HT-29 (cell line): ENCODE results near the gene SAP30BP. TPM values are rescaled to one million over a fixed set of nuclear protein-coding genes. Genes with fewer than 3 reads are reported as not detected.

Experiments
- DNase-seq: peaks from one replicate; pipeline ENCODE4 v3.0.0-alpha.2; 2015; ENCODE audit warnings: low spot score
- total RNA-seq: library from RNA; depleted of rRNA; stranded (reverse); fragments of >200 nt; shearing (Covaris generic); gene quantifications from 2 replicates; pipeline ENCODE4 v1.2.3, GENCODE V29; 2014

Gene SAP30BP
- total RNA-seq, 1 experiment from 2014 or later: 53.8 TPM

- no peak for DNase-seq
Observed at GRCh38 chr17:75712446-75712845, 45.3 kb downstream of the SAP30BP start.

DNA sequence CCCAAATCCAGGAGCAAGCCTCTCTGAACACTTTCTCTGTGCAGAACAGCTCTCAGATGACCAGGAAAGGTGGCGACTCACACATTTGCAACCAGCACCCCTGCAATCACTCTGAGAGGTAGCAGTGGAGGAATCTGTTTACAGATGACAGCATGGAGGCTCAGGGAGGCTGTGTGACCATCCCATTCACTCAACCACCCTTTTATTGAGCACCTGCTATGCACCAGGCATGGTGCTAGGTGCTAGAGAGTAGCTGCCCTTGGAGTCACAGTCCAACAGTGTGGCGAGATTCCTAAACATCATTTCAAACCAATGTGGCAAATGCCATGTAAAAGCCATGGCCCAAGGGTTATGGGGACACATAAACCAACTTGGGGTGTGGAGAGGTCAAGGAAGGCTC lies 52.6 kb downstream of the SAP30BP start:
- DNase-seq: no peak

GRCh38 chr17:75720656-75721462 lies 53.7 kb downstream of the SAP30BP start, which contains the start of gene ITGB4:
TSS of gene ITGB4 (plus strand) at chr17:75721459. CDS start at chr17:75724704, 3,245 bp downstream.
- DNase-seq: peak; percentile 94

- DNase-seq: peak; percentile 53
Observed at GRCh38 chr17:75721463-75722011, 54.4 kb downstream of the SAP30BP start.

- peak; percentile 78 for DNase-seq
Observed at GRCh38 chr17:75722076-75722475, 54.9 kb downstream of the SAP30BP start.

DNA sequence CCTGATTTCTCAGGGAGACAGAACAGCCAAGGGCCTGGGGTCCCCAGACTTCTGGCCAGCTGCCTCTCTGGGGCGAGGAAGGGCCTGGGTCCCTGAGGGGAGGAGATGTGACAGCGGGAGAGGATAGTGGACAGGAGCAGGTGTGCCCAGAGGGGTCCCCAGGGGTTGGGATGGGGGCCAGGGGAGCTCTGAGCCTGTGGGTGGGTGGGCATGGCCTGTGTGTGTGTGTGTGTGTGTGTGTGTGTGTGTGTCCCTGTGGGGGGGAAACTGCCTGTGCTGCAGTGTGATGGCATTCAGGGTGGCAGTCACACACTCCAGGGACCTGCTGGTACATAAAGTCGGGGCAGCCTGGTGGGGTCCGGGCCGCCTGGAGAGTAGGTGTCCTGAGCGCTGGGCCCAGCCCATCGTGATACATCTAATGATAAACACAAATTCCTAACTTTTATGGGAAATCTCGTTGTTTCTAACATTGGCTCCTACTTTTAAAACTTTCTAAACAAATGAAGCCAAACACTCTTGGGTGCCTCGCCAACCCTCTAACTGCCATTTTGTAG lies 55.5 kb downstream of the SAP30BP start:
- DNase-seq: no peak

DNA sequence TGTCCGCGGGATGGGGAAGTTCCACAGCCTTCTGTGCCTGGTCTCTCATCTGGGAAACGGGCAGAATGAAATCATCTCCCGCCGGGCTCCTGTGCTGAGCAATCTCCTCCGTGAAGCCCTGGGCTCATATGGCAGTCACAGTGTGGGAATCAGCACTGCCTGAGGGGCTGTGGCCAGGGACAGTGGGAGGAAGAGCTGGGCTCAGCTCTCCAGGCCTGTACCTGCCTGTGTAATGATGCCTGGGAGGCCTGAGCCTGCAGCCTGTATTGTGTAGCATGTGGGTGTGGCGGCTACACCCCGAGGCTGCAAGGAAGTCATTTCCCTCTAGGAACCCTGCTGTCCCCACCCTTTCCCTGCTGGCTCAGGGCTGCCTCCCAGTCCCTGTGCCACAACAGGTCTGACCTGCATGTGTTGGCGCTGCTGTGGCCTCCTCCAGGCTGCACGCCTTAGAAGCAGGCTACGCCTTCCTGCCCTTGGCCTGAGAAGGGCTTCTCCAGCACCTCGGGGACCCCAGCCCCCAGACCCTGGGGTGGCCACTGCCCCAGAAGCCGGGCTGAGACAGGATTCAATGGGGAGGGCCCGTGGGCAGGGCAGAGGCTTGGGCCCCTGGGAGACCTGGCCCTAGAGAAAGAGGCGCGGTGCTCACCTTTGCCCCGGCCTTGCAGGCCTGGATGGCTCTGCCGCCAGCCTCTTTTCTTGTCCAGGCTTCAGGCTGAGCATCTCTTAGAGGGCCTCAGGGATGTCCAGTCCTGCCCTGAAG lies 56.2 kb downstream of the SAP30BP start:
- peak; percentile 91 for DNase-seq

GRCh38 chr17:75724016-75725003 lies 57.2 kb downstream of the SAP30BP start:
- DNase-seq: no peak

- no peak for DNase-seq
Observed at GRCh38 chr17:75725504-75725903, 58.4 kb downstream of the SAP30BP start.

DNA sequence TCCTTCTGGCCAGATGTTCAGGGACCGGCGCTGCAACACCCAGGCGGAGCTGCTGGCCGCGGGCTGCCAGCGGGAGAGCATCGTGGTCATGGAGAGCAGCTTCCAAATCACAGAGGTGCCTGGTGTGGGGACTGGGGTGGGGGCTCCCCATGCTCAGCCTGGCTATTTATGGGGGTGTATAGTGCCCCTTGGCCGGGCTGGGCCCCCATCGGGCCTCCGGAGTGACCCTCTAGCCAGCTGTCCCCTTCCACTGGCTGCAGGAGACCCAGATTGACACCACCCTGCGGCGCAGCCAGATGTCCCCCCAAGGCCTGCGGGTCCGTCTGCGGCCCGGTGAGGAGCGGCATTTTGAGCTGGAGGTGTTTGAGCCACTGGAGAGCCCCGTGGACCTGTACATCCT lies 60.3 kb downstream of the SAP30BP start:
- DNase-seq: no peak

DNA sequence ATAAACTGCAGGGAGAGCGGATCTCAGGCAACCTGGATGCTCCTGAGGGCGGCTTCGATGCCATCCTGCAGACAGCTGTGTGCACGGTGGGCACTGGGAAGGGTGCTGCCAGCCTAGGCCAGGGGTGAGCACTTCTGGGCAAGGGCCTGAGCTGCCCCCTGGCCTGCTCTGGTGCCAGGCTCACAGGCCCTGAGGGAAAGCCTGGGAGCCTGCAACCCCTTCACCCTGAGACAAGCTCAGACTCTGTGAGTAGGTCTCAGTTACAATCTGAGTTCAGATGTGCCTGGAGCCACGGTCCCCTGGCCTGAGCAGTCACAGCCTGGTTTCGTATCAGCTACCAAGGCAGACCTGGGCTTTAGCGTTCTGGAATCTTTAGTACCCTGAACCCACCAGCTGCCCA lies 62.2 kb downstream of the SAP30BP start:
- DNase-seq: no peak

GRCh38 chr17:75730065-75730464 lies 62.9 kb downstream of the SAP30BP start:
- no peak for DNase-seq

DNA sequence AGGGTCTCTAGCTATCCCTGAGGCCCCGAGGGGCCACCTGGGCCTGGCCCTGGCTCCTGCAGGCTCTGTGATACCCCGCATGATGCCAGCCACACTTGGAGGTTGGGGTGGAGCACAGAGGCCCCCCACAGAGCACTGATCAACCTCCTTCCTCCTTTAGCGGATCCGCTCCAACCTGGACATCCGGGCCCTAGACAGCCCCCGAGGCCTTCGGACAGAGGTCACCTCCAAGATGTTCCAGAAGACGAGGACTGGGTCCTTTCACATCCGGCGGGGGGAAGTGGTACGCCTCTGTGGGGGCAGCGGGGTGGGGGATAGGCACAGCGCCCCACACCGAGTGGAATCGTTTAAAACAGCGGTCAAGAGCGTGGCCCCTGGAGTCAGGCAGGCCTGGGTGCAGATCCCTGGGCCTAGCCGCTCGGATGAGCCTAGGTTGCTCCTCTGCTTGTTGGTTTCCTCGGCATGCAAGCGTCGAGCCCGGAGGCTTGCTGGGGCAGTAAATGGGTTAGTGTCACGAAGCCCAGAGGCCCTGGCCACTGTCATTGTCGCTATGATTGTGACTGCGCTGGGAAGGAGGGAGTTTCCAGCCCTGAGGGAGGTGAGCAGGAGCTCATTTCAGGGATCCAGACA lies 64.1 kb downstream of the SAP30BP start:
- DNase-seq: no peak

- DNase-seq: no peak
Observed at GRCh38 chr17:75731716-75732498, 64.8 kb downstream of the SAP30BP start.

- no peak for DNase-seq
Observed at GRCh38 chr17:75733471-75733870, 66.3 kb downstream of the SAP30BP start.

GRCh38 chr17:75734674-75735294 lies 67.6 kb downstream of the SAP30BP start:
- DNase-seq: no peak

- no peak for DNase-seq
Observed at GRCh38 chr17:75736173-75736835, 69.2 kb downstream of the SAP30BP start.

DNA sequence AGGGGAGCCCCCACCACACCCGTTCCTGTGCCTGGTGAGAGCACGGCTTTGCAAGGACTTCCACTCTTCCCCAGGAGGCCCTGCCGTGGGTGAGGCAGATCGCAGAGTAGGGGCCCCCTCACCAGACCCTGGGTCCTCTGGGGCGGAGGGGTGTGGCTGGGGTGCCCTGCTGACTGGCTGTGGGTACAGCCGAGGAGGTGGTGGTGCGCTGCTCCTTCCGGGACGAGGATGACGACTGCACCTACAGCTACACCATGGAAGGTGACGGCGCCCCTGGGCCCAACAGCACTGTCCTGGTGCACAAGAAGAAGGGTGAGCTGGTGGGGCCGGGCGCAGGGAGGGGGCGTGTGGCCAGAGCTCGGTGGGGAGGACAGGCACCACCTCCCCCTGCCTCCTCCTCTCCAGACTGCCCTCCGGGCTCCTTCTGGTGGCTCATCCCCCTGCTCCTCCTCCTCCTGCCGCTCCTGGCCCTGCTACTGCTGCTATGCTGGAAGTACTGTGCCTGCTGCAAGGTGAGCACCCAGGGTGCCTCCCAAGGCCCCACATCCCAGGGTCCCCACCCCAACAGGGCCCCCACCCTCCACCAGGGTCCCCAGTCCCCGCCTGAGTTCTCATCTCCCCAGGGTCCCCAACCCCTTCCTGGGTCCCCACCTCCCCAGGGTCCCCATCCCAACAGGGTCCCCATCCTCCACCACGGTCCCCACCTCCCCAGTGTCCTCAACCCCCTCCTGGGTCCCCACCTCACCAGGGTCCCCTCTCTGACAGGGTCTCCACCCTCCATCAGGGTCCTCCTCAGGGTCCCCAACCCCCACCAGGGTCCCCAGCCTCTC lies 70.2 kb downstream of the SAP30BP start:
- no peak for DNase-seq
